ENCODE measurements around the gene TNS4.

Gene TNS4

GRCh38 chr17:40517286-40517662 is 15.9 kb upstream of the TNS4 start:
- in situ Hi-C loops (cut with MboI; ENCODE audit: low sequenced_read_pairs): no loop called here

GRCh38 chr17:40516581-40517285 is 15.3 kb upstream of the TNS4 start:
- in situ Hi-C loops (cut with MboI; ENCODE audit: low sequenced_read_pairs): no loop called here

- in situ Hi-C loops (cut with MboI; ENCODE audit: low sequenced_read_pairs): no loop called here
Observed at GRCh38 chr17:40515491-40516041, 14.1 kb upstream of the TNS4 start.

- in situ Hi-C loops (cut with MboI; ENCODE audit: low sequenced_read_pairs): no loop called here
Observed at GRCh38 chr17:40515011-40515410, 13.6 kb upstream of the TNS4 start.

- in situ Hi-C loops (cut with MboI; ENCODE audit: low sequenced_read_pairs): no loop called here
Observed at GRCh38 chr17:40514013-40514875, 12.8 kb upstream of the TNS4 start.

- in situ Hi-C loops (cut with MboI; ENCODE audit: low sequenced_read_pairs): no loop called here
Observed at GRCh38 chr17:40511667-40512220, 10.3 kb upstream of the TNS4 start.

GRCh38 chr17:40511136-40511535 is 9.7 kb upstream of the TNS4 start:
- in situ Hi-C loops (cut with MboI; ENCODE audit: low sequenced_read_pairs): no loop called here

- in situ Hi-C loops (cut with MboI; ENCODE audit: low sequenced_read_pairs): no loop called here
Observed at GRCh38 chr17:40510328-40510648, 8.9 kb upstream of the TNS4 start.

GRCh38 chr17:40509626-40510327 is 8.4 kb upstream of the TNS4 start:
- in situ Hi-C loops (cut with MboI; ENCODE audit: low sequenced_read_pairs): no loop called here

- in situ Hi-C loops (cut with MboI; ENCODE audit: low sequenced_read_pairs): no loop called here
Observed at GRCh38 chr17:40506786-40507185, 5.4 kb upstream of the TNS4 start.

GRCh38 chr17:40503154-40503553 is 1.7 kb upstream of the TNS4 start:
- in situ Hi-C loops (cut with MboI; ENCODE audit: low sequenced_read_pairs): no loop called here

GRCh38 chr17:40502716-40503115 is 1.3 kb upstream of the TNS4 start:
- in situ Hi-C loops (cut with MboI; ENCODE audit: low sequenced_read_pairs): no loop called here

GRCh38 chr17:40500709-40501108 is 714 bp downstream of the TNS4 start:
- in situ Hi-C loops (cut with MboI; ENCODE audit: low sequenced_read_pairs): no loop called here

- in situ Hi-C loops (cut with MboI; ENCODE audit: low sequenced_read_pairs): no loop called here
Observed at GRCh38 chr17:40500190-40500589, 1.2 kb downstream of the TNS4 start.

GRCh38 chr17:40499551-40500189 is 1.8 kb downstream of the TNS4 start:
- in situ Hi-C loops (cut with MboI; ENCODE audit: low sequenced_read_pairs): no loop called here

GRCh38 chr17:40498281-40499084 is 2.9 kb downstream of the TNS4 start:
- in situ Hi-C loops (cut with MboI; ENCODE audit: low sequenced_read_pairs): no loop called here

GRCh38 chr17:40497695-40498094 is 3.7 kb downstream of the TNS4 start:
- in situ Hi-C loops (cut with MboI; ENCODE audit: low sequenced_read_pairs): no loop called here

GRCh38 chr17:40496634-40497420 is 4.6 kb downstream of the TNS4 start:
- in situ Hi-C loops (cut with MboI; ENCODE audit: low sequenced_read_pairs): no loop called here

- in situ Hi-C loops (cut with MboI; ENCODE audit: low sequenced_read_pairs): no loop called here
Observed at GRCh38 chr17:40496170-40496569, 5.3 kb downstream of the TNS4 start.
